ENCODE results near the gene FGFBP1.

DNA sequence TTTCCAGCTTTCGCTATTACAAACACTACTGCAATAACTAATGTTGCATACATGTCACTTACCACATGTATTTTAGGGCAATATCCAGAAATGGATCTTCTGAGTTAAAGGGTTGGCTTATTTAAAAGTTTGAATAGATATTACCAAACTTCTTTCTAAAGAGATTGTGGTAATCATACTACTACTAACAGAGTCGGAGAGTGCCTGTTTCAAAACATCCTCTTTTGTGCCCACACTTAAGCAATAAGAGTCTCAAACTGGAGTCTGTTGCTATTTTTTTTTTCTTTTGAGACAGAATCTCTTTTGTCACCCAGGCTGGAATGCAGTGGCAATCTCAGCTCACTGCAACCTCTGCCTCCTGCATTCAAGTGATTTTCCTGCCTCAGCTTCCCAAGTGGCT lies 35.8 kb downstream of the FGFBP1 start:
- TF ChIP-seq, protein P1, sequence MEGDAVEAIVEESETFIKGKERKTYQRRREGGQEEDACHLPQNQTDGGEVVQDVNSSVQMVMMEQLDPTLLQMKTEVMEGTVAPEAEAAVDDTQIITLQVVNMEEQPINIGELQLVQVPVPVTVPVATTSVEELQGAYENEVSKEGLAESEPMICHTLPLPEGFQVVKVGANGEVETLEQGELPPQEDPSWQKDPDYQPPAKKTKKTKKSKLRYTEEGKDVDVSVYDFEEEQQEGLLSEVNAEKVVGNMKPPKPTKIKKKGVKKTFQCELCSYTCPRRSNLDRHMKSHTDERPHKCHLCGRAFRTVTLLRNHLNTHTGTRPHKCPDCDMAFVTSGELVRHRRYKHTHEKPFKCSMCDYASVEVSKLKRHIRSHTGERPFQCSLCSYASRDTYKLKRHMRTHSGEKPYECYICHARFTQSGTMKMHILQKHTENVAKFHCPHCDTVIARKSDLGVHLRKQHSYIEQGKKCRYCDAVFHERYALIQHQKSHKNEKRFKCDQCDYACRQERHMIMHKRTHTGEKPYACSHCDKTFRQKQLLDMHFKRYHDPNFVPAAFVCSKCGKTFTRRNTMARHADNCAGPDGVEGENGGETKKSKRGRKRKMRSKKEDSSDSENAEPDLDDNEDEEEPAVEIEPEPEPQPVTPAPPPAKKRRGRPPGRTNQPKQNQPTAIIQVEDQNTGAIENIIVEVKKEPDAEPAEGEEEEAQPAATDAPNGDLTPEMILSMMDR (IDR thresholded peaks at IDR 0.05) = no peak
- TF ChIP-seq EZH2 (IDR thresholded peaks at IDR 0.05; ENCODE audit: borderline replicate concordance, insufficient read depth, low read depth, low read length, poor library complexity, severe bottlenecking) = no peak
